HG03025 (cell line): ENCODE data around the gene C1orf74.

Source experiments
- ATAC-seq: cut with Tn5 transposase; IDR thresholded peaks from one replicate; pipeline ENCODE4 v1.9.1; 2021; ENCODE audit warnings: mild to moderate bottlenecking, moderate library complexity; ENCODE audit not compliant: unreplicated experiment, low FRiP score

Gene C1orf74

DNA sequence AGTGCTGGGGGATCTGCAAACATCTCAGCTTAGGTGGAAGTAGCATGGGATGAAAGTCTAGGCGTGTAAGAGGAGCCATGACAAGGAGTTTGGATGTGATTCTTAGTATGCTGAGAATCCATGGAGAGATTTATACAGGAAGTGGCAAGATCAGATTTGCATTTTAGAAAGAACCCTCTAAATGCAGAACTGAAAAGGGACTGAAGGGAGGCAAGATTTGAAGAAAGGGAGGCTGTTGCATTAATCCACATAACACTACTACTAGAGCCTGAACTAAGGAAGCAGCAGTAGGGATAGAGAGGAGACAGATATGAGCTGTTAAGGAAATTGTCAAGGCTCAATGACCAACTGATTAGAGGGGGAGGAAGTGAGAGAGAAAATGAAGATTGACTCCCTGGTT is 9.8 kb downstream of the C1orf74 start:
- ATAC-seq, result no peak

DNA sequence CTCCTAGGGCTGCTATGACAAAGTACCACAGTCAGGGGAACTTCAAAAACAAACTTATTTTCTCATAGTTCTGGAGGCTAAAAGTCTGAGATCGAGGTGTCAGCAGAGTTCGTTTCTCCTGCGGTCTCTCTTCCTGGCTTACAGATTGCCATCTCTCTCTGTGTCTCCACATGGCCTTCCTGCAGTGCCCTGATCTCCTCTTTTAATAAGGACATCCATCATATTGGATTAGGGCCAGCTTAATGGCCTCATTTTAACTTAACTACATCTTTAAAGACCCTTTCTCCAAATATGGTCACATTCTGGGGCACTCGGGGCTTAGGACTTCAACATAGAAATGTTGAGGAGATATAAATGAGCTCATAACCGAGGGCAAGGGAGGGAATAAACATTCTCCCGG is 12.2 kb downstream of the C1orf74 start:
- ATAC-seq, result no peak

DNA sequence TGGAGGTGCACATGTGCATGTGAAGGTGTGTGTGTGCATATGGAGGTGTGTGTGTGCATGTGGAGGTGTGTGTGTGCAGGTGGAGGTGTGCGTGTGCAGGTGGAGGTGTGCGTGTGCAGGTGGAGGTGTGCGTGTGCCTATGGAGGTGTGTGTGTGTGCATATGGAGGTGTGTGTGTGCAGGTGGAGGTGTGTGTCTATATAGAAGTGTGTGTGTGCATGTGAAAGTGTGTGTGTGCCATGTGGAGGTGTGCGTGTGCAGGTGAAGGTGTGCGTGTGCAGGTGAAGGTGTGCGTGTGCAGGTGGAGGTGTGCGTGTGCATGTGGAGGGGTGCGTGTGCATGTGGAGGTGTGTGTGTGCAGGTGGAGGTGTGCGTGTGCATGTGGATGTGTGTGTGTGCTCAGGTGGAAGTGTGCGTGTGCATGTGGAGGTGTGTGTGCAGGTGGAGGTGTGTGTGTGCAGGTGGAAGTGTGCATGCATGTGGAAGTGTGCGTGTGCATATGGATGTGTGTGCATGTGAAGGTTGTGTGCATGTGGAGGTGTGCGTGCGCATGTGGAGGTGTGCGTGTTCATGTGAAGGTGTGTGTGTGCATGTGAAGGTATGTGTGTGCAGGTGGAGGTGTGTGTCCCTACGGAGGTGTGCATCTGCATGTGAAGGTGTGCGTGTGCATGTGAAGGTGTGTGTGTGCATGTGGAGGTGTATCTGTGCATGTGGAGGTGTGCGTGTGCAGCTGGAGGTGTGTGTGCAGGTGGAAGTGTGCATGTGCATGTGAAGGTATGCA is 13.5 kb downstream of the C1orf74 start:
- no peak for ATAC-seq

DNA sequence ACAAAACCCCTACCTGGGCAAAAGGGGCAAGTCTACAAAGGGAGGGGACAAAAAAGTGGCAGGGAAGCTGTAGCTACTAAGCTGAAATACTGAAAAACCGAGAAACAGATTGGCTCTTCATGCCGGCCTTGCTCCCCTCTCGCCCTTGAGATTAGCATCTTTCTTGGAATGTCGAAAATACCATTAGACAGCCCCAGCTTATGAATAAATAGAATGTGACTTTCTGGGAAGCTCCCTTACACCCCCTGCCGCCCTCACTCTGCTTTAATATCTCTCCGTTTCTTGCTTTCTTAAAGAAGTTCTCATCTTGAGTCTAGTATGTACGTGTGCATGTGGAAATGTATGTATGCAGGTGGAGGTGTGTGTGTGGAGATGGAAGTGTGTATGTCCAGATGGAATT is 14.4 kb downstream of the C1orf74 start:
- no peak for ATAC-seq

DNA sequence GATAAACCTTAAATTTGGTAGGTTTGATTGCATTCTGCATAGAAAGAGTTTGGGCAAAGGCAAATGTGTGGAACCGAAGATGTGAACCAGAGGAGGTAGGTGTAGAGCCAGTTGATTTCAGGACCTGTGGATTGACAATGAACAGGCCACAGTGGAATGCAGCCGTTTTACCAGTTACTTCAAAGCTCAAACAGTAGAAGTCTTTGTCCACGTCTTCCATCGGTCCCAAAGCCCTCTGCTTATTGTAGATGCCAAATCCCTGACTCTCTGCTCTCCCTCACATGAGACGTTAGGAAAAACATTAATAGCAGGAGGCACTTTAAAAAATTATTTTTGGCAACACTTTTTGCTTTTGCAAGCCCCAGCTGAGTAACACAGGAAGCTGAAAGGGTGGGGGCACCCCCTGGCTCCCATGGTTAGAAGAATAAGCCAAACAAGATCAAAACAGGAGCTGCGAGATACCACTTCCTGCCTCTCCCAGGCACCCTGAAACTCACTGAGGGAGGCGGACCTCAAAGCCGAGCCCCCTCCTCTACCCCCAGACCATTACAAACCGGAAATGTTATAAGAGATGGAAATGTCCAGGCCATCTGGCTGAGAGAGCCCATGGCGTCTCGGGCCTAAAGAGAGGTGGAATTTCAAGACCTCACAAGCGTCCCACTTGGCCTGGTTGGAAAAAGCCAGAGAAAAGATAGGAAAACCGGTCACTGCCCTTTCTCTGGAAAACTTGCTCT is 15.0 kb downstream of the C1orf74 start:
- peak; percentile 72 for ATAC-seq

DNA sequence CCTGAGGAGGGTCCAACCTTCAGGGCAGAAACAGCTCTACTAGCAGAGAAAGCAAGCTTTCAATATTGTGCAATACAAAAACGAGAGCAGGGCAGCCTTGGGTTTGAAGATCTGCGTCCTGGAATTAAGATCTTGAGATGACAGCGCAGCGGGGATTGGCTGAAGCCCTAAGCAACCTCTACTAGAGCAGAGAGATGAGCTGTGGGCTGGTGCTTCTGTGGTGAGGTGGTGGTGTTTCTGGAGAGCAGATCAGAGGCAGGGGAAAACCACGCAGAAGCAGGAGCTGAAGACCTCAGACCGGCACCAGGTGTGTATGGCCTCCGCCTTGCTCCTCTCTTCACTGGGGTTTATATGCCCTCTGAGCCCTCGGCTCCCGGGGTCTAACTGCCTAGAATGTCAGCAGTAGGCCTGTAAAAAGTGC is 16.0 kb downstream of the C1orf74 start:
- peak; percentile 77 for ATAC-seq

DNA sequence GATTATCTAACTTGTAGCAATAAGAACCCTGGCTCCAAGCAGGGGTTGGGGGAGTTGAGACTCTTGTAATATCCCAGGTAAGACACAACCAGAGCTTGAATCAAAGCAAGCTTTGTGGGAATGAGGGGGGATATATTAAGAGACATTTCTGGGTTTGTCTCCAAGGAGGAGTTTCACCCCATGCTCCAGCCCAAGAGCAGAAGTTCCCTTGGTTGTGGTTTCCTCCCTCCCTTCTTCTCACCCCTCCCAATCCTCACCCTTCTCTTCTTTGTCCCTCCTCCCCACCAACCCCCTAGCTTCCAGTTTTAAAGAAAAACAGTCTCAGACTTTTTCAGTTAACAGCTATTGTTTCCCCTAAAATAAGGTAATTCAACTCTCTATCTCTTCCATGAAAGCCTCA is 16.7 kb downstream of the C1orf74 start:
- no peak for ATAC-seq

DNA sequence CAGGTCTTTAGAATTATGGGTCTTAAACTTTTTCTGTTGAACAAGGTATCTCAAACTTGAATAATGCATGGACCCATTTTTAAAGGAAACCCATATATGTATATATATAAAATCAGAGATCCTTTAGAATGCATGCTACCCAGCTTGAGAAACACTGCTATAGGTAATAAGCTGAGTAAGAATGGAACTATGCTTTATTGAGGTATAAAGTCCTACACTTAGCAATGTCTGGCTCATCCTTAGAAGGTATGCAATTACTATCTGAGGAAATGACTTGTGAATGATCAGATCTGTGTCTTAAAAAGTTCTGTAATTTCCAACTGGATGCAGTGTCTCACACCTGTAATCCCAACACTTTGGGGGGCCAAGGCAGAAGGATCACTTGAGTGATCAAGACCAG is 17.3 kb downstream of the C1orf74 start:
- ATAC-seq, result no peak

DNA sequence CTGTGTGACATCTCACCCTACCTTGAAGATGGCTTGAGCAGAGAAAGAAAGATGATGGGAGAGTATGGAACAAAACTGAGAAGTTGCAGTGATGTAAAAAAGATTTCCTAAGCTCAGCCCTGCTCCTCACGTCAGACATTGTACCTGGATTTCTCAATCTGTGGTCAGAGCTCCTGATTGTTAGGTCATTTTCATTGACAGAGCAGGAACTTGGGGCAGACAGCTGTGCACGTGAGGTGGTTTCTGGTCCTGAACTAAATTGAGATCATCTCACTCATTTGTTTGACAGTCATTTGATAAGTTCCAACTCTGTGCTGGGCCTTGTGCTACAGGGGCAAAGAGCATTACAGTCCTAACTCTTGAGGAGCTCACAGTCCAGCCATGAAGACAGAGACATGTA is 18.3 kb downstream of the C1orf74 start:
- no peak for ATAC-seq

DNA sequence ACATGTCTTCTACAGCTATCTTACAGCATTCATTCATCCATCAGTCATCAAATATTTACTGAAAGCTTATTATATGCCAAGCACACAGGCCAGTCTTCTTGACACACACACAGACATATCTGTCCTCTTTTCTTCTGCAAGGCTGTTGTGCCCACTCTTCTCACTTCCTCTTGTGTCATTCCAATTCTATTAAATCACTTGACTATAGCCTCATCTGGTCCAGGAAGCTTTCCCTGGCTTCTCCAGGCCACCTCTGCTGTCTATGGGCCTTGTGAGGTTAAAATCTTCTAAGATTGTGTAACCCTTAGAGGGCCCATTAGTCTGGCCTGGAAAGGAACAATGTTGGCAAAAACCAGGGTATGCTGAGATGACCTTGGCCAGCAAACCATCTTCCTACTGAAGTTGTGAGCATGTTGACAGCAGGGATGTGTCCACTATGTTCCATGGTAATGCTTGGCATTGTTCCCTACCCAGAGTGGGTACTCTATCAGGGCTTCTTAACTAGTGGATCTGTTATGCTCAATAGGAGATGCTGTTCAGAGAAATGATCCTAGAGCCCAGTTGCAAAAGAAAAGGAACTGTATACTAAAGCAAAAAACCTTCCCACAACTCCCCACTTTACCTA is 23.2 kb downstream of the C1orf74 start:
- no peak for ATAC-seq

DNA sequence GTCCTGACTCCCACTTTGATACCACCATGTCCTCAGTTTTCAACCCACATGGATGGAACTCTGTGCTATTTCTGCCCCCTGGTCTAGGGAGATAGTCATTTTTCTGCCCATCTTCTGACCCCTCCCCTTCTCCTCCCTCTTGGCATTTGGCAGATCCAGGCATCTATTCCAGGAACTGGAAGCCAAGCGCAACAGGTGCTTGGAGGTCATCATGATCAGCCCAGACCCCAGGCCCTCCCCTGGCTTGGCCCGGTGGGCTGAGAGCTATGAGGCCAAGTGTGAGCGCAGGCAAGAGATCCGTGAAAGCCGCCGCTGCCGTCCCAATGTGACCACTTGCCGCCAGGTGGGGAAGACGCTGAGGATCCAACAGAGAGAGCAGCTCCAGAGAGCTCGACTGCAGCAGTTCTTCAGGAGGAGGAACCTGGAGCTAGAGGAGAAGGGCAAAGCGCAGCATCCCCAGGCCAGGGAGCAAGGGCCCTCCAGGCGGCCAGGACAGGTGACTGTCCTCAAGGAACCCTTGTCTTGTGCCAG is 24.5 kb downstream of the C1orf74 start:
- no peak for ATAC-seq

DNA sequence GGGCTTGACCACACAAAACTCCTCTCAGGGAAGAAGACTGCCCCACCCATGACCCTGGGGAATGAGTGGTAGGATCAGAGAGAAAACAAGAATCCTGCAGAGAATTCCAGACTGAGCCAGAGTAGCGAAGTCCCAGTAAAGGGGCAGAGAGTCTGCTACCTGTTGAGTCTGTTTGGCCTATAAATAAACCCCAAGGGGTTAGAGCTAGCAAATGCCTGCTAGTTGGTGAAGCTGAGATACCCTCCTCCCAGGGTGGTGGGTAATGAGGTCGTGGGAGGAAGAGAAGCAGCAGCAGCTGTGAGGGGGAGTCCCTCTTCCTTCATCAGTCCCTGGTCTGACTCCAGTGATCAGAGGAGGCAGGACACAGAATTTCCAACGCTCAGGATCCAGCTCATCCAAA is 26.0 kb downstream of the C1orf74 start:
- ATAC-seq, result no peak

DNA sequence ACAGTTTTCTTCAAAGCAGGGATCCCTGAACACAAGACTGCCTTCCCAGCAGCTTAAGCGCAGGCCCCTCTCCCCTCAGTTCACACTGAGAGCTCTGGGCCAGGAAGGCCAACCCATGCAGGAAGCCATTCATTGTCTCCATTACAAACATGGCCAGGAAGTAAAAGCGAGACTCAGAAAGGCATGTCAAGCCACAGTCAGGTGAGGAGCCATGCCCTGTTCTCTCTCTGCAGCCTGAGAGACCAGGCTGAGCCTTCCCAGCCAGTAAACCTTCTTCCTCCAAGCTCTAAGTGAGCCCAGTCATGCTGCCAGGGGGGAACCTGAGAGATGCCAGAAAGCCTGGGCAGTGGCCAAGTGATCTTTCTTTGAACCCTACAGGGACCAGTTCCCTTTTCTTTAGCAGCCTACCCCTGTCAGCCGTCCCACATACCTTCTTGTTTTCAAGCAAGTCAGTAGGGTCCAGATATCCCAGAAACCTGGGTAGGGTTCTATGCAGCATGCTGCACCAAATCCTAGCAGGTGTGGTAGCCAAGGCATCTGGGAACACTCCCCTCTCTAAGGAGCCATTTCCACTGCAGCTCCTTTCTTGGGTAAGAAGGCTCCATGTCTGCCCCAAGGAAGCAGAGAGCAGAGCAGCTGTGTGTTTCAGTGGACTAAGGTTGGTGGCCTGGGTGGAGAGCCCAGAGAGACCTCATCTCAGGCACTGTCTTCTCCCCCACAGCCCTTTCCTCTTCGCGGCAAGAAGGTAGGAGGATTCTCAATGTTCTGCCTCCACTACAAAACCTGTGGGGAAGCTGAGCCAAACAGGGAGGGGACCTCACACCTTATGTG is 27.5 kb downstream of the C1orf74 start:
- ATAC-seq, result peak; percentile 35

DNA sequence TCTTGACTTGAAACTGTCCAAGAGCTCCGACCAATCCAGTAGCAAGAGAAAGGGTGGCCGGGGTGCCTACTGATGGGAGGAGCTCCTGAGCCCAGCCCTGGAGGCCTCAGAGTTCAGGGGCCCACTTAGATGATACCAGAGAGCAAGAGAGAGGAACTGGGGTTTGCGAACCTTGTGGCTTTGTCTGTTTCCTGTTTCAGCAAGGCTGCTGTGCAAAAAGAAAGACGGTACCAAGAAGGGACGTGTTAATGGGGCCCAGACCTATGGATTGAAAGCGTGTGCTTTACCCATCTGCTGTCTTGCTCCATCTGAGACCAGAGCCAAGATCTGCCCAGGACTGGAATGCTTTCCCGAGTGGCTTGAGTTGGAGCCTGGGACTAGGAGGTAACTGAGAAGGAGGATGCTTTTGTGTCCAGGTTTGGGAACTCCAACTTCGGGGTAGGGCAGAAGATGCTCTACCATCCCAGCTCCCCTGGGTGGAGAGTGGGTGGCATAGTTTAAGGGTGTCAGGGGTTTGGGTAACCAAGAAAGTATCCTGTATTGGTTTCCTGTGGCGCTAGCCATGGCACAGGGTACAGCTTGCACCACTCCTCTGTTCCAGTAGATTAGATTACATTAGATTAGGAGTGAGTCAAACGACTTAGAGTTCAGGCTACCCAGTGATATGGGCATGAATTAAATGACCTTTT is 28.3 kb downstream of the C1orf74 start, which contains the start of gene TRAF3IP3:
TRAF3IP3 (plus strand) TSS at position 128 of the 689 bp plus-strand sequence. CDS start 3,987 bp downstream, outside the sequence.
- ATAC-seq, result peak; percentile 75

DNA sequence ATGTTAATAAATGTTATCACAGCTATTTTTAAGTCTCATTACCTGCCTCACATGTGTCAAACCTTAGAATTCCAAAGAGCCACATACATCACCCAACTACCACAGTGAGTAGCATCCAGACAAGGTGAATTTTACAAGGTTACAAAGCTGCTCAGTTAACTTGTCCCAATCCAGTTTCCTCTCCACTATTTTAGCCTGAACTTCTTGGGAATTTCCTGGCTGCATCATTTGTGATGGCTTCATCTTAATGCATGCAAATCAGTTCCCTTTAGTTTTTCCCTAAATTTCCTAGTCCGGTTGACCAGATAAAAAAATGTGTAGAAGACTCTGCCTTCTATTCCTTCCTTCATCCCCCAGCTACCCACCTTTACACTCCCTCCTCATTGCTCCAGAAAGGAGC is 29.1 kb downstream of the C1orf74 start:
- no peak for ATAC-seq

DNA sequence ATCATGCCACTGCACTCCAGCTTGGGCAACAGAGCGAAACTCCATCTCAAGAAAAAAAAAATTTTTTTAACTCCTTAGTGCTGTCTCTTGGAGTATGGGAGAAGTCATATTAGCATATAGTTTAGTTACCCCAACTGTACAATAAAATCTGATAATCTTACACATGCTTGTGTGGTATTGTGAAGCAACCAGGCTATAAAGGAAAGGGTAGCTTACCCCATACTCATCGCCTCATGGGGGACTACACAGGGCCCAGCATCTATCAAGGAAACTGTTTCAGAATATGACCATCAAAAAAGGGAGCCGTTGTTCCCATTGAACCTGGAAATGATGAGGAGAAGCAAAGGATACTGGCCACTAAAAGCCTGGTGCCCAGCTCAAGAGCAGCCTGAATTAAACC is 31.5 kb downstream of the C1orf74 start:
- no peak for ATAC-seq

DNA sequence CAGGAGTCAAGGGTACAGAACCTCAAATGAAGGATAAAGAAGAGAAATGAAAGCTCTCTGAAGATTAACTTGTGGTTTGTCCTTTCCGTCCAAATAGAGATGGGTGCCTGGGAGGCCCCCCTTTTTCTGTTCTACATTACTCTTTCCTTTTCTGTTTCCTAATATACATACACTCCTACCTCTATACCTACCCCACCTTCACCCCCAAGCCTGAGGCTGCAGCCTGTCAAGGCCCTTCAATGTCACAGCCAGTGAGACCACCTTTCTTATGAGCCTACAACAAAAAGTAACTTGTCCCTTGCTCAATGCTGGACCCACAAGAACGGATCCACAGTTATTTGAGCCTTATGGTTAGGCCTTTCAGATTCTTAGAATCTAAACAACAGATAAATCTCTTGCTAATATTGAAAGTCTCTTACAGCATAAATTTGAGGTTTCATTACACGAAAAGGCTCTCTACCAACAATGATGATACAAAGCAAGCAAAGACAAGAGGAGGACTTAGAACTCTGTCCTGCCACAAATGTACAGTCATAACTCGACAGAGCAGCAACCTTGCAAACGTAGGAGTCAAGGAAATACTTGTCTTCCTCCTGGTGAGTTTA is 32.6 kb downstream of the C1orf74 start:
- peak; percentile 47 for ATAC-seq

DNA sequence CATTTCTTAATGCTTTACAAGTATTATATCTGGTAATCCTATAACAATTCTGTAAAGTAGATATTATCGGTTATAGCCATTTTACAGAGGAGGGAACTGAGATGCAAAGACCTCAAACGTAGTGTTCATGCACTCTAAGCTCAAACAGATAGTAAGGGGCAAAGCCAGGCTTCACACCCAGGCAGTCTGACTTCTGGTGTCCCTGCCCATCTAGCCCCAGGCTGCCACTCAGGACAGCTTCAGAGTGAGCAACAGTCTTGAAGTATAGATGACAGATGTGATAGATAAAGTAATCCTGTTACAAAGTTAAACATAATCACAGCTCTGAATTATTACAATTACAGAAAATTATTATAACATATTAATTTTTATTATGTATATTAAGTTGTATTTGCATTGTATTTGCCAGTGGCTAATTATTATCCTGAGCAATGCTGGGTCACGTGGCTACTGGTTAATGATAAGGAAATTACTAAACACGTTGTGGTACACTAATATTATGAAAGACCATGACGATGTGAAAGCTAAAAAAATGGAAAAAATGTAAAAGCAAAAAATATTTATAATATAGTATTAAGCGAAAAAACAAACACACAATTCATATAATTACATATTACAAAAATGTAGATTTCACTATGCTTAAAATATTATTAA is 34.6 kb downstream of the C1orf74 start:
- no peak for ATAC-seq

DNA sequence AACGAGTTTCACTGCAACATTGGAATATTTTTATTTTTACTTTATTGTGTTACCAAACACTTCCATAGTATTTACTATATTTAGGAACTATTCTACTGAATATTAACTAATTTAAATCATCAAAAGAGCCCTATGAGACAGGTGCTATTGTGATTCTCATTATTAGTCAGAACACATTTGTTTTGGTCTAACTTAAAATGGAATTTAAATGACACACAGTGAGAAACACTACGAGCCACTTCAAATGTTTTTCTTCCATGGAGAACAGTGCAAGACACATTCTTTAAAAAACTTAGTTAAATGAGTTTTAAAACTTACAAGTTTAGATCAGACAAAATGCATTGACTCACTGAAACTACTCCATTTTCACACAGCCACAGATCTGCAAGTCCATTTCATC is 35.2 kb downstream of the C1orf74 start:
- ATAC-seq, result no peak
